Tibial nerve (tissue), 4 donors: Measurements from ENCODE around the gene PSORS1C1. TPM values are rescaled to one million over a fixed set of nuclear protein-coding genes. Genes with fewer than 3 reads are reported as not detected.
A peak's percentile ranks its signal among the peaks of the same experiment; 100 is the strongest.

Experiments used
- DNase-seq, 2 donors: peaks; one replicate each; pipeline ENCODE4 v3.0.0-alpha.2; 2019; ENCODE audit warnings: low spot score in 2 of 2
- H3K27ac ChIP-seq, 4 donors: fragments of 200-600 bp; sonication (generic) in 3 of 4; one replicate each; pipeline ENCODE4 v1.5.1; 2017 to 2019; ENCODE audit warnings: mild to moderate bottlenecking in 1 of 4
- H3K27me3 ChIP-seq, 2 donors: fragments of 200-600 bp; sonication (generic) in 1 of 2; one replicate each; pipeline versions ENCODE4 v1.5.1 to v1.6.0; 2017 to 2019
- H3K36me3 ChIP-seq, 3 donors: fragments of 200-600 bp; sonication (generic); one replicate each; pipeline ENCODE4 v1.5.1; 2018 to 2019
- H3K4me1 ChIP-seq, 4 donors: fragments of 200-600 bp; sonication (generic) in 3 of 4; one replicate each; pipeline ENCODE4 v1.5.1; 2017 to 2019
- H3K4me3 ChIP-seq, 4 donors: fragments of 200-600 bp; sonication (generic) in 3 of 4; one replicate each; pipeline ENCODE4 v1.5.1; 2017 to 2019; ENCODE audit warnings: mild to moderate bottlenecking in 1 of 4, moderate library complexity in 1 of 4
- H3K9me3 ChIP-seq, 4 donors: fragments of 200-600 bp; sonication (generic) in 3 of 4; one replicate each; pipeline ENCODE4 v1.5.1; 2017 to 2019
- EP300 ChIP-seq, 2 donors: sonication (generic); formaldehyde crosslinking; IDR thresholded peaks; one replicate each; pipeline ENCODE4 v1.6.1; 2017; ENCODE audit warnings: antibody characterized with exemption in 2 of 2, mild to moderate bottlenecking in 1 of 2
- POLR2A ChIP-seq, 2 donors: fragments of 450-650 bp; IDR thresholded peaks; one replicate each; pipeline ENCODE4 v1.6.1; 2017; ENCODE audit warnings: antibody characterized with exemption in 2 of 2, mild to moderate bottlenecking in 2 of 2, moderate library complexity in 2 of 2
- WGBS, 2 donors: methylation state at CpG; one replicate each; pipeline ENCODE4 v1.1.5; 2018; 5-methylcytosine and 5-hydroxymethylcytosine counted together
- total RNA-seq, 4 donors: library from RNA; depleted of rRNA; stranded (reverse); fragments of >200 nt; gene quantifications; one replicate each; pipeline ENCODE4 v1.1.0, GENCODE V29; 2016
- TF ChIP-seq, protein P1 (sequence below), 5 experiments: fragments of 200-600 bp in 3 of 5; fragments of 450-650 bp in 2 of 5; sonication (generic) in 3 of 5; IDR thresholded peaks; one replicate each; pipeline ENCODE4 v1.5.1; 2016 to 2019; ENCODE audit warnings: antibody characterized with exemption in 5 of 5, mild to moderate bottlenecking in 3 of 5, moderate library complexity in 2 of 5

PSORS1C1 gene
- total RNA-seq, 4 donors from 2014 or later: 0.42 to 8.5 (median 2.2) TPM

- TF ChIP-seq, protein P1, sequence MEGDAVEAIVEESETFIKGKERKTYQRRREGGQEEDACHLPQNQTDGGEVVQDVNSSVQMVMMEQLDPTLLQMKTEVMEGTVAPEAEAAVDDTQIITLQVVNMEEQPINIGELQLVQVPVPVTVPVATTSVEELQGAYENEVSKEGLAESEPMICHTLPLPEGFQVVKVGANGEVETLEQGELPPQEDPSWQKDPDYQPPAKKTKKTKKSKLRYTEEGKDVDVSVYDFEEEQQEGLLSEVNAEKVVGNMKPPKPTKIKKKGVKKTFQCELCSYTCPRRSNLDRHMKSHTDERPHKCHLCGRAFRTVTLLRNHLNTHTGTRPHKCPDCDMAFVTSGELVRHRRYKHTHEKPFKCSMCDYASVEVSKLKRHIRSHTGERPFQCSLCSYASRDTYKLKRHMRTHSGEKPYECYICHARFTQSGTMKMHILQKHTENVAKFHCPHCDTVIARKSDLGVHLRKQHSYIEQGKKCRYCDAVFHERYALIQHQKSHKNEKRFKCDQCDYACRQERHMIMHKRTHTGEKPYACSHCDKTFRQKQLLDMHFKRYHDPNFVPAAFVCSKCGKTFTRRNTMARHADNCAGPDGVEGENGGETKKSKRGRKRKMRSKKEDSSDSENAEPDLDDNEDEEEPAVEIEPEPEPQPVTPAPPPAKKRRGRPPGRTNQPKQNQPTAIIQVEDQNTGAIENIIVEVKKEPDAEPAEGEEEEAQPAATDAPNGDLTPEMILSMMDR (IDR thresholded peaks at IDR 0.05): no peak
- TF ChIP-seq POLR2A (IDR thresholded peaks at IDR 0.05): no peak
- no peak for TF ChIP-seq EP300 (IDR thresholded peaks at IDR 0.05)
- Histone ChIP-seq H3K27ac (no peak overlapping the region), H3K27me3 (no peaks in the 10 kb centered on the region), H3K4me3 (no peak overlapping the region), H3K36me3 (no peaks in the 10 kb centered on the region), H3K9me3 (no peaks in the 10 kb centered on the region), H3K4me1 (peaks cover 0 to 21% (median 15%) of the 10 kb centered on the region in 4 donors)
- no peak for DNase-seq
- 61 to 63% methylated on average over 11 of the region's 11 CpGs for WGBS, 2 donors
Observed at GRCh38 chr6:31110825-31111582, 3.6 kb upstream of the PSORS1C1 start.

DNA sequence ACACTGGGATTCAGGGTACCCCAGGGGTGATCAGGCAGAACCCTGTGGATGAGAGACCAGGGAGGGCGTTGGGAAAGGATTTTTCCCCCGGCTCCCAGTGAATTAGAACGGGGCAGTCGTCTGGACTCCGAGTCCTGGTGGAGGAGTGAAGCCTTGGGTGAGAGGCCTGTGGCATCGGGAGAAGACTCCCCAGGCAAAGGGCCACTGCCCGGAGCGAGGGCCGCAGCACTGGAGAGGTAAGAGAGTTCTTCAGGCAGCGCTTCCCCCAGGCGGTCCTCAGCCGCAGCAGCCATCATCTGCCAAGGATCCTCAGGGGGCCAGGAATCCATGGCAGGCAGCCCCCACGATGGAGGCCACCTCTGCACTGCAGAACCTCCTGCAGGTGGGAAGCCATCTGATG lies 2.9 kb upstream of the PSORS1C1 start:
- 90 to 91% methylated on average over 13 of the region's 13 CpGs for WGBS, 2 donors
- no peaks in the 10 kb centered on the region for H3K36me3 ChIP-seq
- peaks cover 0 to 27% (median 15%) of the 10 kb centered on the region in 4 donors for H3K4me1 ChIP-seq
- no peak for TF ChIP-seq POLR2A (IDR thresholded peaks at IDR 0.05)
- no peaks in the 10 kb centered on the region for H3K9me3 ChIP-seq
- DNase-seq: no peak
- no peak overlapping the region for H3K4me3 ChIP-seq
- no peaks in the 10 kb centered on the region for H3K27me3 ChIP-seq
- H3K27ac ChIP-seq: no peak overlapping the region

DNA sequence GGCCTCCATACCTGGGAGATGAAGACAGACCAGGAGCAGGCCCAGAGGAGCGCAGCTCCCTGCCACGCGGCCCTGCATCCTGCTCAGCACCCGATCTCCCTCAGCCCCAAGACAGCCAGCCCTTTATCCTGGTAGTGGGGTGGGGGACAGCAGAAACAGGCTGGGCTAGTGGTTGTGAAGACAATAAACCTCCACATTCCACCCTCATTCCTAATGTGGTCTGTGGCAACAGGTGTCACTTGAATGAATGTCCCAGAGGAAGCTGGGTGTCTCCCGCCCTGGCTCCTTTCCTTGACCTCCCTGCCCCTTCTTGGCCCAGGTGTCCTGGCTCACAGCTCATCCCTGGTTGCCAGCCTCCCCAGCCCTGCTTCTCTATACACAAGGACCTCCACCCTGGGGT lies 2.1 kb upstream of the PSORS1C1 start, which contains the start of gene C6orf15:
TSS of gene C6orf15 (minus strand) at position 98 of the 400 bp plus-strand sequence. CDS start at position 78, 20 bp downstream.
- Histone ChIP-seq H3K27me3 (no peaks in the 10 kb centered on the region), H3K4me1 (peaks cover 0 to 34% (median 15%) of the 10 kb centered on the region in 4 donors), H3K4me3 (no peak within 1 kb of the TSS), H3K9me3 (no peaks in the 10 kb centered on the region), H3K36me3 (no peaks in the 10 kb centered on the region), H3K27ac (no peak within 1 kb of the TSS)
- DNase-seq: no peak
- TF ChIP-seq POLR2A (IDR thresholded peaks at IDR 0.05) (no peak), EP300 (IDR thresholded peaks at IDR 0.05) (no peak)
- TF ChIP-seq, protein P1 (IDR thresholded peaks at IDR 0.05): no peak
- WGBS, 2 donors: 86 to 91% methylated on average over 5 of the region's 5 CpGs

DNA sequence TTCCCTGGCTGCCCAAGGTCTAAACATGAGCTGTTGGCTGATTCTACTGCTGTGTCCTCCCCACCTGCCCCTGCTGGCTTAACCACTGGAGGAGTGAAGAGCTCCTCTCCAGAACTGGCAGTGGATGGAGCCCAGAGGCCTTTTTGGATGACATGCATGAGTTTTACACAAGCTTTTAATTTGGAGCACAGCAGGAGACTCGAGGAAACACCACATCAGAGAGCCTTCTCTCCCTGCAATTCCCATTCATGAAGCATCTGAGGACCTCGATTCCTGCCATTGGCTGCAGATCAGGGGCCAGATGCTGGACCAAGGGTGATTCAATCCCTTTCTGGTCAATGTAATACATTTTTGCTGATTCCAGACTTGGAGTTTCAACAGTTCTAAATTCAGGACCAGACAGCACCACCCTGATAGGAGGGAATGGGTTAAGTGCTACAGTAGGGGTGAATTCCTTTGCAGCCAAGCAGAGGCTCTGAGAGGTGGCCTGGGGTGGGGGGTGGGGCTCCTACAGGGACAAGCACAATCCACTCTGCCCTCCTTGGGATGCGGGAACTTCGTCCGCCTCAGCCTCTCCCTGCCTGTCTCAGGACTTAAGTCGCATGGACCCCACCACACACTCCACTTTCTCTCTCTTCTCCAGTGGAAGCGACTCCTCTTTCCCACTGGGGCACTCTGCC lies 599 bp upstream of the PSORS1C1 start:
- TF ChIP-seq EP300 (IDR thresholded peaks at IDR 0.05) (no peak), POLR2A (IDR thresholded peaks at IDR 0.05) (no peak)
- TF ChIP-seq, protein P1 (IDR thresholded peaks at IDR 0.05): no peak
- H3K36me3 ChIP-seq: no peaks in the 10 kb centered on the region
- H3K4me1 ChIP-seq: peaks cover 0 to 40% (median 15%) of the 10 kb centered on the region in 4 donors
- no peak for DNase-seq
- H3K4me3 ChIP-seq: no peak overlapping the region
- H3K27ac ChIP-seq: peak overlapping the region in 3 of 4 donors; percentile 61 to 79 (median 77)
- WGBS, 2 donors: 67 to 74% methylated on average over 7 of the region's 7 CpGs
- H3K27me3 ChIP-seq: no peaks in the 10 kb centered on the region
- no peaks in the 10 kb centered on the region for H3K9me3 ChIP-seq

DNA sequence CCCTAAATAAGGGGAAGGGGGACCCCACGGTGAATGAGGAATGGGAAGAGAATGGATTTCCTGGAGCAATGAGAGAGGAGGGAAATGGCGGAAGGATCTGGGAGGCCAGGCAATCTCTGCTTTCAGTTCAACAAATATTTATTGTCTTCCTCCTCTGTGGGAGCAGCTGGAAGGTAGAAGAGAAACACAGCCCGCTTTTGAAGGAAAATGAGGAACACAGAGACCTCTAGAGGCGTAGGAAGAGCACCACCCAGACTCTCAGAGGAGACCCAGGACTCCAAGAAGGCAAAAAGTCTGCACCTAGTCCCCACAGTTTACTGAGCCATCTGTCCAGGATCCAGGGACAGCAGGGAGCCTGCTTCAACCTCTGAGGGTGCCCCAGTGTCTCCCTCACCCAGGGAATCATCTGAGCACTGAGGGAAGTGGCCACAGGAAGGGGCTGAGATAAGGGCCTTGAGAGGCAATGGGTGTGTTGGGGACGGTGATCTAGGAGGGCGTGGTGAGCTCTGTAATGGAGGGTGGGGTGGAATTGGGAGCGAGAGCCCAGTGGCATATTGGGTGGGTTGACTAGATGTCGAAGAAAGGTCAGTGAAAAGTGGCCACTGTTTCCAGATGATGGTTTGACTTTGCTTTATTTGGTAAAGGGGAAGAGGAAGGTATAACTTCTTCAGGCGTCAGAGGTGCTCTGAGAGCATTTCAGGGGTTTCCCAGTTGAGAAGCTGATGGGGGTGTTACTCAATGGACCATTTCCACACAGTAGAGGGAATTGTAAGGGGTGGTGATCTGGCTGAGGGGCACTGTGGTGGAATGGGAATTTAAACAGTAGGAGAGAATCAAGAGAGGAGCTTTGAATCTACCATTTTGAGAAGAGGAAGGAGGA lies 610 bp downstream of the PSORS1C1 start:
- WGBS, 2 donors: 61 to 63% methylated on average over 9 of the region's 9 CpGs
- DNase-seq: no peak
- Histone ChIP-seq H3K36me3 (no peaks in the 10 kb centered on the region), H3K4me1 (peaks cover 0 to 40% (median 15%) of the 10 kb centered on the region in 4 donors), H3K9me3 (no peaks in the 10 kb centered on the region), H3K27ac (peak overlapping the region; percentile 22 to 79 (median 69)), H3K4me3 (peak overlapping the region in 2 of 4 donors; percentile 10 to 33), H3K27me3 (no peaks in the 10 kb centered on the region)
- no peak for TF ChIP-seq POLR2A (IDR thresholded peaks at IDR 0.05)
- TF ChIP-seq, protein P1 (IDR thresholded peaks at IDR 0.05): no peak
- TF ChIP-seq EP300 (IDR thresholded peaks at IDR 0.05): no peak
